ENCODE results near the gene AGO1.

DNA sequence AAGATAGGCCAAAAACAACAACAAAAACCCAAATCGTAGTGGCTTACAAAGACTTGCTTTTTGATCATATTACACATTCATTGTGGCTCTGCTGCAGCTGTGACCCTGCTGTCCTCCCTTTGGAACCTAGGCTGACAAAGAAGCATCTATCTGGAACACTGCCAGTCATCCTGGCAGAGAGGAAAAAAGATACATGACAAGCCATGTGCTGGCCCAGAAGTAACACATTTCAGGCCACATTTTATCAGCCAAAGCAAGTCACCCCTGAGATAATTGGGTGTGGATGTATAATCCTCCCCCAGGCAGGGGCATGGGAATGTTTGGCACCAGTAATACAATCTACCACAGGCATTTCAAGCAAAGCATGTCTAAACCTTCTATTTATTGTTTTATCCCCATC is 37.2 kb upstream of the AGO1 start:
- TF ChIP-seq, protein P1, sequence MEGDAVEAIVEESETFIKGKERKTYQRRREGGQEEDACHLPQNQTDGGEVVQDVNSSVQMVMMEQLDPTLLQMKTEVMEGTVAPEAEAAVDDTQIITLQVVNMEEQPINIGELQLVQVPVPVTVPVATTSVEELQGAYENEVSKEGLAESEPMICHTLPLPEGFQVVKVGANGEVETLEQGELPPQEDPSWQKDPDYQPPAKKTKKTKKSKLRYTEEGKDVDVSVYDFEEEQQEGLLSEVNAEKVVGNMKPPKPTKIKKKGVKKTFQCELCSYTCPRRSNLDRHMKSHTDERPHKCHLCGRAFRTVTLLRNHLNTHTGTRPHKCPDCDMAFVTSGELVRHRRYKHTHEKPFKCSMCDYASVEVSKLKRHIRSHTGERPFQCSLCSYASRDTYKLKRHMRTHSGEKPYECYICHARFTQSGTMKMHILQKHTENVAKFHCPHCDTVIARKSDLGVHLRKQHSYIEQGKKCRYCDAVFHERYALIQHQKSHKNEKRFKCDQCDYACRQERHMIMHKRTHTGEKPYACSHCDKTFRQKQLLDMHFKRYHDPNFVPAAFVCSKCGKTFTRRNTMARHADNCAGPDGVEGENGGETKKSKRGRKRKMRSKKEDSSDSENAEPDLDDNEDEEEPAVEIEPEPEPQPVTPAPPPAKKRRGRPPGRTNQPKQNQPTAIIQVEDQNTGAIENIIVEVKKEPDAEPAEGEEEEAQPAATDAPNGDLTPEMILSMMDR (IDR thresholded peaks at IDR 0.05) = no peak
- TF ChIP-seq POLR2A (IDR thresholded peaks at IDR 0.05) = no peak
